Kidney (tissue), 14 donors: ENCODE data around the gene C6orf163. TPM values are rescaled to one million over a fixed set of nuclear protein-coding genes. Genes with fewer than 3 reads are reported as not detected.

ENCODE experiments used
- DNase-seq, 5 donors: peaks; one replicate each; pipeline ENCODE4 v3.0.0-alpha.2; 2013 to 2020
- FAIRE-seq: peaks from 2 replicates; lab custom pipeline; 2012; peaks lifted over from hg19 to GRCh38; lab: Jason Lieb, UNC
- H3K27ac ChIP-seq, 2 donors: one replicate each; pipeline ENCODE4 v1.7.0; 2013; ENCODE audit warnings: low read depth in 2 of 2, low read length in 2 of 2, inconsistent platforms in 1 of 2
- H3K27me3 ChIP-seq: one replicate; pipeline ENCODE4 v1.7.1; 2013; ENCODE audit warnings: low read length, inconsistent platforms; ENCODE audit not compliant: control insufficient read depth, insufficient read depth
- H3K36me3 ChIP-seq, 3 donors: one replicate each; pipeline versions ENCODE4 v1.7.0 to v1.7.1; 2013; ENCODE audit warnings: low read length in 3 of 3, control low read depth in 1 of 3, inconsistent platforms in 1 of 3; ENCODE audit not compliant: insufficient read depth in 3 of 3, control insufficient read depth in 2 of 3
- H3K4me1 ChIP-seq, 3 donors: one replicate each; pipeline versions ENCODE4 v1.7.0 to v1.7.1; 2013; ENCODE audit warnings: low read length in 3 of 3, inconsistent platforms in 1 of 3, low read depth in 1 of 3; ENCODE audit not compliant: control insufficient read depth in 2 of 3, insufficient read depth in 2 of 3
- H3K4me3 ChIP-seq, 3 donors: one replicate each; pipeline versions ENCODE4 v1.7.0 to v1.8.1; 2013; ENCODE audit warnings: low read length in 3 of 3, control low read depth in 1 of 3, inconsistent platforms in 1 of 3
- H3K9ac ChIP-seq, 3 donors: one replicate each; pipeline versions ENCODE4 v1.7.0 to v1.7.1; 2013; ENCODE audit warnings: low read length in 3 of 3, control low read depth in 1 of 3, inconsistent platforms in 1 of 3
- H3K9me3 ChIP-seq, 3 donors: one replicate each; pipeline versions ENCODE4 v1.7.0 to v1.7.1; 2013; ENCODE audit warnings: low read length in 3 of 3, control low read depth in 1 of 3, inconsistent platforms in 1 of 3; ENCODE audit not compliant: control insufficient read depth in 2 of 3, insufficient read depth in 1 of 3
- CTCF ChIP-seq: IDR thresholded peaks from 3 replicates; pipeline ENCODE4 v1.5.1; 2012; ENCODE audit warnings: mild to moderate bottlenecking, moderate library complexity, borderline replicate concordance; ENCODE audit not compliant: insufficient read depth; ENCODE audit errors: extremely low read depth
- intact Hi-C: fragments of 100-400 bp; cut with DNase I; formaldehyde crosslinking; loops from one replicate; pipeline ENCODE4 v1.11.1; 2022
- polyA plus RNA-seq: library from polyadenylated mRNA; stranded (reverse); fragments of 350-450 nt; fragmentation: Illumina TruSeq; extraction: RNeasy Lipid Tissue Mini Kit (QIAGEN cat#74804); gene quantifications from one replicate; pipeline ENCODE4 v1.2.3, GENCODE V29; 2014; ENCODE audit warnings: low read depth, low replicate concordance; ENCODE audit not compliant: insufficient read depth
- total RNA-seq: library from RNA; stranded (reverse); fragmentation: NEBNext Ultra II Directional; extraction: Animal tissue kit (Norgen Biotek cat#: 25700); gene quantifications from one replicate; pipeline ENCODE4 v1.2.1, GENCODE V29; 2021
- donor health status: control.
- donor health status: control.
- donor health status: control.
- donor health status: control.
- donor health status: control.
- donor health status: DM: yes; HTN: yes; CAD: no.
- donor health status: Normal renal cell carcinoma (clear cell type).

Gene C6orf163
- total and polyA plus RNA-seq, 2 donors from 2014 or later = 1.3 to 4.2 TPM

- Histone ChIP-seq H3K36me3 (no peaks in the 10 kb centered on the region), H3K9ac (no peak overlapping the region), H3K4me3 (no peak overlapping the region), H3K4me1 (no peaks in the 10 kb centered on the region), H3K27ac (no peak overlapping the region), H3K9me3 (no peaks in the 10 kb centered on the region), H3K27me3 (no peaks in the 10 kb centered on the region)
- intact Hi-C loops = no loop called here
- FAIRE-seq (no peak), DNase-seq (peak in 3 of 5 donors; percentile 31 to 39 (median 33))
- peak; percentile 30 for TF ChIP-seq CTCF
These were observed 46.7 kb downstream of the C6orf163 start for GRCh38 chr6:87391334-87391733.

GRCh38 chr6:87393026-87393622 lies 48.5 kb downstream of the C6orf163 start:
- Histone ChIP-seq H3K36me3 (no peaks in the 10 kb centered on the region), H3K27me3 (no peaks in the 10 kb centered on the region), H3K27ac (no peak overlapping the region), H3K9ac (no peak overlapping the region), H3K4me1 (no peaks in the 10 kb centered on the region), H3K4me3 (no peak overlapping the region), H3K9me3 (no peaks in the 10 kb centered on the region)
- intact Hi-C loops = no loop called here
- FAIRE-seq (peak; percentile 95), DNase-seq (peak in 3 of 5 donors; percentile 44 to 77 (median 70))
- peak; percentile 57 for TF ChIP-seq CTCF

DNA sequence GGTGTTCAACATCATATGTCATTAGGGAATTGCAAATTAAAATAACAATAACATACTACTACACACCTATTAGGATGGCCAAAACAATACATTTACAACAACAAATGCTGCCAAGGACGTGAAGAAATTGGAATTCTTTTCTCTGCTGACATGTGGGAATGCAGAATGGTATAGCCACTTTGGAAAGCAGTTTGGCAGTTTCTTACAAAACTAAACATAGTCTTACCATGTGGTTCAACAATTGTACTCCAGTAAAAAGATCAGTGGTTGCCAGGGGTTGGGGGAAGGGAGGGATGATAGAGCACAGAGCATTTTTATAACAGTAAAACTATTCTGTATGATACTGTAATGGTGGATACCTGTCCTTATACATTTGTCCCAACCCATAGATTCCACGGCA lies 50.8 kb downstream of the C6orf163 start:
- H3K4me1 ChIP-seq = no peaks in the 10 kb centered on the region
- FAIRE-seq (no peak), DNase-seq (no peak)
- H3K27ac ChIP-seq = no peak overlapping the region
- H3K9ac ChIP-seq = no peak overlapping the region
- TF ChIP-seq CTCF = no peak
- no peaks in the 10 kb centered on the region for H3K27me3 ChIP-seq
- intact Hi-C loops = no loop called here
- no peaks in the 10 kb centered on the region for H3K36me3 ChIP-seq
- H3K9me3 ChIP-seq = no peaks in the 10 kb centered on the region
- no peak overlapping the region for H3K4me3 ChIP-seq
